HepG2 (cell line): ENCODE data around the gene CA4. TPM values are rescaled to one million over a fixed set of nuclear protein-coding genes. Genes with fewer than 3 reads are reported as not detected.

Experiments used
- BHLHE40 ChIP-seq: IDR thresholded peaks from 2 replicates; pipeline ENCODE4 v1.6.1; 2011; ENCODE audit warnings: low read length, improper control_type of control experiment
- BRD4 ChIP-seq: sonication (generic); formaldehyde crosslinking; IDR thresholded peaks from 2 replicates; pipeline ENCODE4 v1.4.0; 2020; ENCODE audit warnings: missing genetic modification reagents
- ELF3 ChIP-seq: IDR thresholded peaks from 2 replicates; pipeline ENCODE4 v1.6.1; 2016; ENCODE audit warnings: missing genetic modification reagents, missing compliant biosample characterization
- GATAD2A ChIP-seq: IDR thresholded peaks from 2 replicates; pipeline ENCODE4 v1.6.1; 2016
- HCFC1 ChIP-seq: fragments of 150-350 bp; IDR thresholded peaks from 2 replicates; pipeline ENCODE4 v1.6.1; 2014; ENCODE audit warnings: low read depth, low read length
- JUND ChIP-seq: sonication (generic); formaldehyde crosslinking; IDR thresholded peaks from 2 replicates; pipeline ENCODE4 v1.8.0; 2022; ENCODE audit warnings: mild to moderate bottlenecking, missing genetic modification reagents
- KAT8 ChIP-seq: IDR thresholded peaks from 2 replicates; pipeline ENCODE4 v1.6.1; 2016; ENCODE audit warnings: missing genetic modification reagents, missing compliant biosample characterization
- MED8 ChIP-seq: sonication (generic); formaldehyde crosslinking; IDR thresholded peaks from 2 replicates; pipeline ENCODE4 v1.8.1; 2023; ENCODE audit warnings: mild to moderate bottlenecking, missing genetic modification reagents; ENCODE audit not compliant: insufficient replicate concordance
- PAXIP1 ChIP-seq: sonication (generic); formaldehyde crosslinking; conservative IDR thresholded peaks from 2 replicates; pipeline ENCODE4 v1.4.0; 2020; ENCODE audit warnings: mild to moderate bottlenecking, missing genetic modification reagents, moderate library complexity
- RFX3 ChIP-seq: IDR thresholded peaks from 2 replicates; pipeline ENCODE4 v1.6.1; 2016; ENCODE audit warnings: missing biosample characterization, missing genetic modification reagents
- SATB2 ChIP-seq: sonication (generic); formaldehyde crosslinking; IDR thresholded peaks from 2 replicates; pipeline ENCODE4 v1.5.0; 2020; ENCODE audit warnings: missing genetic modification reagents
- SMARCE1 ChIP-seq: fragments of 450-650 bp; IDR thresholded peaks from 2 replicates; pipeline ENCODE4 v1.6.1; 2017; ENCODE audit warnings: borderline replicate concordance
- SP140L ChIP-seq: sonication (generic); formaldehyde crosslinking; IDR thresholded peaks from 2 replicates; pipeline ENCODE4 v1.4.0; 2020; ENCODE audit warnings: missing genetic modification reagents, borderline replicate concordance
- TCF7L2 ChIP-seq: IDR thresholded peaks from 2 replicates; pipeline ENCODE4 v1.6.1; 2011; ENCODE audit warnings: mild to moderate bottlenecking, low read depth, low read length, moderate library complexity
- ZBTB2 ChIP-seq: sonication (generic); formaldehyde crosslinking; IDR thresholded peaks from 2 replicates; pipeline ENCODE4 v1.8.0; 2022; ENCODE audit warnings: low read depth, missing genetic modification reagents
- ZNF160 ChIP-seq: sonication (generic); formaldehyde crosslinking; IDR thresholded peaks from 2 replicates; pipeline ENCODE4 v1.8.0; 2022; ENCODE audit warnings: mild to moderate bottlenecking, inconsistent platforms, missing genetic modification reagents
- ZNF329 ChIP-seq: sonication (generic); formaldehyde crosslinking; IDR thresholded peaks from 2 replicates; pipeline ENCODE4 v1.9.0; 2021; ENCODE audit warnings: low read depth, mild to moderate bottlenecking, missing genetic modification reagents
- ZNF34 ChIP-seq: sonication (generic); formaldehyde crosslinking; IDR thresholded peaks from 2 replicates; pipeline ENCODE4 v1.4.0; 2020; ENCODE audit warnings: mild to moderate bottlenecking, missing genetic modification reagents, borderline replicate concordance
- ZNF460 ChIP-seq: sonication (generic); formaldehyde crosslinking; IDR thresholded peaks from 2 replicates; pipeline ENCODE4 v1.5.1; 2020; ENCODE audit warnings: missing genetic modification reagents, mild to moderate bottlenecking, borderline replicate concordance
- ZNF720 ChIP-seq: sonication (generic); formaldehyde crosslinking; IDR thresholded peaks from 2 replicates; pipeline ENCODE4 v1.4.0; 2020; ENCODE audit warnings: missing genetic modification reagents
- ZXDC ChIP-seq: sonication (generic); formaldehyde crosslinking; IDR thresholded peaks from 2 replicates; pipeline ENCODE4 v1.5.0; 2020; ENCODE audit warnings: mild to moderate bottlenecking, missing genetic modification reagents
- polyA plus RNA-seq, 8 experiments: library from polyadenylated mRNA; depleted of rRNA in 3 of 8; stranded (reverse) in 7 of 8; unstranded in 1 of 8; fragments of >200 nt; fragmentation: Illumina TruSeq in 4 of 8; extraction: Trizol in 4 of 8; gene quantifications; 2 replicates each; pipeline versions ENCODE4 v1.2.1 to v1.2.3, GENCODE V29; 2011 to 2016; ENCODE audit warnings: low read depth in 4 of 8, missing spikeins in 1 of 8, mixed read lengths in 1 of 8; ENCODE audit not compliant: insufficient read depth in 1 of 8
- total RNA-seq, 5 experiments: library from RNA; depleted of rRNA; stranded (reverse); fragments of >200 nt; fragmentation: Illumina TruSeq; extraction: Trizol; gene quantifications; 2 replicates each; pipeline ENCODE4 v1.2.3, GENCODE V29; 2016; ENCODE audit warnings: low read depth in 1 of 5

CA4 gene
- total and polyA plus RNA-seq, 2 of the 13 experiments (the other 11 are each of a cell fraction or from before 2014, with no cell fraction given): not detected

- TF ChIP-seq PAXIP1 (CRISPR knock-in tag) (no peak; the same call in 1 of the 2 replicates), ZNF720 (CRISPR knock-in tag) (peak; percentile 89; the same call in 1 of the 2 replicates), ZNF34 (CRISPR knock-in tag) (no peak; the same call in 1 of the 2 replicates), TCF7L2 (no peak), RFX3 (CRISPR knock-in tag) (no peak; the same call in 1 of the 2 replicates), SP140L (CRISPR knock-in tag) (peak; percentile 99), ELF3 (CRISPR knock-in tag) (peak; percentile 92), JUND (CRISPR knock-in tag) (peak; percentile 78; the same call in 1 of the 2 replicates), HCFC1 (0 out of 2 replicates have a peak, but pooled peaks have one; percentile 24), MED8 (CRISPR knock-in tag) (no peak), GATAD2A (CRISPR knock-in tag) (peak; percentile 74), KAT8 (CRISPR knock-in tag) (peak; percentile 91), SMARCE1 (no peak), ZXDC (CRISPR knock-in tag) (peak; percentile 92), ZBTB2 (CRISPR knock-in tag) (peak; percentile 46; the same call in 1 of the 2 replicates), ZNF160 (CRISPR knock-in tag) (peak; percentile 96), SATB2 (CRISPR knock-in tag) (peak; percentile 96), BRD4 (0 out of 2 replicates have a peak, but pooled peaks have one; percentile 18), ZNF460 (no peak), BHLHE40 (0 out of 2 replicates have a peak, but pooled peaks have one; percentile 11), ZNF329 (CRISPR knock-in tag) (0 out of 2 replicates have a peak, but pooled peaks have one; percentile 53)
These were observed 10.1 kb upstream of the CA4 start (continued) for GRCh38 chr17:60139438-60140285.
